Measurements from ENCODE around the gene HES5.
A peak's percentile ranks its signal among the peaks of the same experiment; 100 is the strongest.

HES5 gene

GRCh38 chr1:2546515-2547209 is 16.6 kb upstream of the HES5 start:
- DNase-seq: peak; percentile 75

GRCh38 chr1:2545754-2546514 is 15.9 kb upstream of the HES5 start:
- peak; percentile 86 for DNase-seq

- no peak for DNase-seq
Measured at GRCh38 chr1:2544875-2545640, 15.0 kb upstream of the HES5 start.

DNA sequence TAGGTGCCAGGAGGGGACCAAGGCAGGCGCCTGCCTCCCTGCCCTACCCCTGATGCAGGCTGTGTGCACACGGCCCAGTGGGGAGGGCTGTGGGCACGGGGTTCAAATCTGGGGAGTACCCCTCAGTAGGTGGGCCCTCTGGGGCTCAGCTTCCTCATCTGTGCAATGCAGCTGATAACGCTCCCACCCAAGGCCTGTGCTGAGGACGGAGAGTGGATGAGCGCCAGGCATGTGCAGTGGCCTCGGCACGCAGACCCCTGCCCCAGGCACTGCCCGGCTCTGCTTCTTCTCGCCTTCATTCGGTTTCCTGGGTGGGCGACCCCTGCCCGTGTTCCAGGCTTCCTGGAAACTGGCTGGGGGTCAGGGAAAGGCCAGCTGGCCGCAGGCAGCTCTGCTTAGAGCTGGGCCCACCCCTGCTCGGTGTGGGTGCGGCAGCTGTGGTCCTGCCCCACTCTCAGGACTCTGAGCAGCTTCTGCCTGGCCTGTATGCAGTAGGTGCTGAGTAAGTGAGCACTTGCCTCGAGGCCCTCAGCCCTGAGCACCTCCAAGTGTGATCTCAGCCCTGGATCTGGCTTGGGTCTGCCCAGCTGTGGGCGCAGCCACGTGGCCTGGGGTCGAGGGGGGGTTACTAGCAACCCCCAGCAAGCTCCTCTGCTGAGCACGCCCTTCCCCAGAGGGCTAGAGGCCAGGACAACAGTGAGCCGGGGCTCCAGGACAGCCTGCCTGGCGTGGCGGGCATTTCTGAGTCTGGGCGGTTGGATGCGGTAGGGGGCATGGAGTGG is 14.2 kb upstream of the HES5 start:
- no peak for DNase-seq

DNA sequence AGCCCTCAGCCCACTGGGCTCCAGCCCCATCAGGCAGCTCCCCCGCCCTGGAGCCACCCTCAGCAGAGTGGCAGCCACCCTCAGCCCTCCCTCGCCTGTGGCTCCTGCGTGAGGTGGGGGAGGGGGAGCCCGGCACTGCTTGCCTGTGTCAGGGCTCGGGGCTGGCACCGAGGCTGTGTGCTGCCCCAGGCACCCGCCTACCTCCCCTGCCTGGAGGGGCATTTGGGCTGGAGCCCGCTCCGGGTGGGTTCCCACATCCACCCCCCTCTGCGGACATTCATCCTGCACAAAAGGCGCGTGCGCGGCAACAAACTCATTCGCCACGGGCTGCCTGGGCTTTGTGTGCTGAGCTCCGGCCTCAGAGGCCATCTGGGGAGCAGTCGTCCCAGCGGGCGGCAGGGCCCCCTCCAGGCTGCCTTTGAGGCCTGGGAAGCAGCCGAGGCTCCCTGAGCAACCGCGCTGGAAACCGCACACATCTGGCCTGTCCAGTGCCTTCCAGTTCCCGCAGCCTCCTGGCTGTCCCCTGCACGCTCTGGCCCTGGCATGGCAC is 13.6 kb upstream of the HES5 start:
- DNase-seq: peak; percentile 48

DNA sequence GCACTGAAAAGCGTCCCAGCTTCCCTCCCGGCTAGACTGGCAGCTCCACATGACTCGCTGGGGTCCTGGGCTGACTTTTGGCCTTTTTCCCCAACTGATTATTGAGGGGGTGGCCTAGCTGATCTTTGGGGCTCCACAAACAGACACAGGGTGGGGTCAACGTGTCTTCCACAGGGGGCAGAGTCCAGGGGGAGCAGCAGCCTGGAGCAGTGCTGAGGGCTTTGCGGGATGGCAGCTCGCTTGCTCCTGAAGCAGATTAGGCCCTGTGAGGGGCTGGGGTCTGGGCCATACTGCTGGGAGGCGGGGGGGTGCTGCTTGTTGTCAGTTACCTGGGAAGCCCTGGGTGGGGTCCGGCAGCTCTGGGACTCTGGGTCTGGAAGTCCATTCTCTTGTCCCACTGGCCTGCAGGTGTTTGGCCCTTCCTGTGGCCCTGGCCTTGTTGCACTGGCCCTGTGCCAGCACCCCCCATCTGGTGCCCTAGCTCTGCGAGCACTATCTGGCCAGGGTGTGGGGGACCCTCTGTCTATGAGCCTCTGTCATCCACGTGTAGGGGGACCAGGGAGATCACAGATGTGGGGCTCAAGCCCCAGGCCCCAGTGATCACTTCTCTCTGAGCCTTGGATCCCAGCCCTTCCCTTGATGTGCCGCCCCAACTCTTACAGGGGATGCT is 12.3 kb upstream of the HES5 start:
- DNase-seq: no peak

- no peak for DNase-seq
Measured at GRCh38 chr1:2541619-2542245, 11.7 kb upstream of the HES5 start.

- DNase-seq: no peak
Measured at GRCh38 chr1:2540816-2541492, 10.9 kb upstream of the HES5 start.

- DNase-seq: no peak
Measured at GRCh38 chr1:2539312-2539907, 9.3 kb upstream of the HES5 start.

- DNase-seq: no peak
Measured at GRCh38 chr1:2538872-2539271, 8.8 kb upstream of the HES5 start.

GRCh38 chr1:2538376-2538775 is 8.3 kb upstream of the HES5 start:
- no peak for DNase-seq

DNA sequence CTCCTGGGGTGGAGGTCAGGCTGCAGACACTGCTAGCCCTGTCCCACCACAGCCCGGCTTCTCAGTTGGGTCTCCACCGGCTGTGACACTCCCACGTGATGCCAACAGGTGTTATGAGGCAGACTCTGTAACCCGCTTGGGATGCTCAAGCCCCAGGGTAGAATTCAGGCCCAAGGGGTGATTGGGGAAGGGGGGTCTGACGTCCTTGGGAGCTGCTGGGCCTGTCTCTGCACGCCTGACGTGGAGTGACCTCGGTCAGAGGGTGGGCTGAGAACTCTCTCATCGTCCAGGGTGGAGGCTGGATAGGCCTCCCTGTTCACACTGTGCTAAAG is 7.7 kb upstream of the HES5 start:
- no peak for DNase-seq

DNA sequence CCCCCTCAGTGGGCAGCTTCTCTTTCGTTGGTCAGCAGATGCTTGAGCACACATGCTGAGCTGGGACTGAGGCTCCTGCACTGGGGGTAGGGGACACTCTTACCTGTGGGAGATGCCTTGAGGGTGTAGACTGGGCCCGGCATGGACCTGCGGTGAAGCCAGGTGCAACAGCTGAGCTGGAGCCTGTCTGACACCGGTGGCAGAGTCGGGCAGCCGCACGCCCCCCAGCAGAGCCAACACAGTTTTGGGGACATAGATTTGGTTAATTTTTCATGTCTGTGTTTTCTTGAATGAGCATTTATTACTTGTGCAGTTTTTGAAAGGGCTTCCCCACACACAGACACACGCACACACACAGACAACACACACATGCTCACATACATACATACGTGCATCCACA is 5.9 kb upstream of the HES5 start:
- no peak for DNase-seq

DNA sequence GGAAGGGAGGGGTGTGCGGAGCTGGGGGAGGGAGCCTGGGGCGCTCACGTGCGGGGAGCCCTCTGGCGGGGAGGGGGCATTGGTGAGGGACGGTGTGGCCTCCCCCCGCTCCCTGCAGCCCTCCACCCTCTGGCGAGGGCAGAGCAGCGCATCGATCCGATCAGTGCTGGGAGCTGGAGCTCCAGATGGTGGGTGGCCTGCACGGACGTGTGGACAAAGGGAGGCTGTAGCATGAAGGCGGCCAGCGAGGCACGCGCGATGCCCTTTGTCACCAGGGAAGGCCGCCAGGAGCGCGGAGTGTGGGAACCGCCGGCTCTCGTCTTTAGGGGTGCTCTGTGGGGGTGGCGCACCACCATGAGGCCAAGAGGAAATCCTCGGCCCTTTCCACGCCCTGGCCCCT is 5.4 kb upstream of the HES5 start:
- no peak for DNase-seq

DNA sequence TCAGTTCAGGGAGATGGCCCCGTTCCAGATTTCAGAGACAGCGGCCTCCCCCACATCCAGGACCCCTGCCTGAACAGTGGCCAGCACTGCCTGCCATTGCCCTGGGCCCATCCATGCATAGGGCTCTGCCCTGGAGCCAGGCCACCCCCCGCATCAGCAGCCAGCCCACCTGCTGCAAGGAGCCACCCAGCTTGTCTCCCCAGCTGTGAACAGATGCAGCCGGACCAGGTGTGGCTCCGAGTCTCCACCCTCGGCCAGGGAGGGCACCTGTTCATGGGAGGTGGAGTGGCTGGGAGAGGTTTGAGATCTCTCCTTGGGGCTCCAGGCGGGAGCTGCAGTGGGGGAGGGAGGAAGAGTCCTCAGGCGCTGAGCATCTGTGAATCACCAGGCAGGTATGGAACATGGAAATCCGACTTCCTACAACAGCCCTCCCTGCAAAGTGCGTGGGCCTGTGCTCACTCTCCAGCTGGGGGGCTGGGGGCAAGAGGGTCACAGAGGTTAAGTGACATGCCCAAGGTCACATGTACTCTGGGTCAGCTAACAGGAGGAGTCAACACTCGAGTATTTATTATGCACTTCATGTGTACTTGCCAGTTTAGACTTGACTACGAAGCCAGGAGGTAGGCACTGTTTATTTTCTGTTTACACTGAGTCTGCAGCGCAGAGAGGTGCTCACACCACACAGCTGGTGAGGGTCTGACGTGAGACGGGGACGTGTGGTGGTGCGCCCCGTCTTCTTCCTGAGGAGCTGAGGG is 4.8 kb upstream of the HES5 start:
- no peak for DNase-seq

- DNase-seq: no peak
Measured at GRCh38 chr1:2534315-2534686, 4.2 kb upstream of the HES5 start.

- DNase-seq: no peak
Measured at GRCh38 chr1:2533365-2533764, 3.3 kb upstream of the HES5 start.

GRCh38 chr1:2532485-2533160 is 2.6 kb upstream of the HES5 start:
- no peak for DNase-seq
